ENCODE results near the gene RBM39.

RBM39 gene

GRCh38 chr20:35664466-35665206, 77.4 kb downstream of the RBM39 start, which contains the start of the genes CPNE1 and RBM12:
Gene CPNE1, minus strand, starts transcription at chr20:35664900. Its CDS starts 31,977 bp downstream, at chr20:35632923.
Gene RBM12, minus strand, starts transcription at chr20:35664900. Its CDS starts 9,578 bp downstream, at chr20:35655322.
- H3K4me3 ChIP-seq (ENCODE audit: control insufficient read depth, low read depth, low read length): peak within 1 kb of the TSS; percentile 68
- peak; percentile 91 for DNase-seq (ENCODE audit: low read depth)
- no peak for TF ChIP-seq CTCF (conservative IDR thresholded peaks at IDR 0.05; ENCODE audit: control insufficient read depth, insufficient read depth, low read depth, low read length)

- peak; percentile 43 for DNase-seq (ENCODE audit: low read depth)
- H3K4me3 ChIP-seq (ENCODE audit: control insufficient read depth, low read depth, low read length): peak overlapping the region; percentile 68
- no peak for TF ChIP-seq CTCF (conservative IDR thresholded peaks at IDR 0.05; ENCODE audit: control insufficient read depth, insufficient read depth, low read depth, low read length)
Observed at GRCh38 chr20:35663516-35664465, 78.3 kb downstream of the RBM39 start.

GRCh38 chr20:35662551-35662950, 79.5 kb downstream of the RBM39 start:
- no peak for DNase-seq (ENCODE audit: low read depth)
- peak overlapping the region; percentile 68 for H3K4me3 ChIP-seq (ENCODE audit: control insufficient read depth, low read depth, low read length)
- no peak for TF ChIP-seq CTCF (conservative IDR thresholded peaks at IDR 0.05; ENCODE audit: control insufficient read depth, insufficient read depth, low read depth, low read length)

GRCh38 chr20:35661908-35662307, 80.2 kb downstream of the RBM39 start:
- TF ChIP-seq CTCF (conservative IDR thresholded peaks at IDR 0.05; ENCODE audit: control insufficient read depth, insufficient read depth, low read depth, low read length): no peak
- DNase-seq (ENCODE audit: low read depth): no peak
- H3K4me3 ChIP-seq (ENCODE audit: control insufficient read depth, low read depth, low read length): no peak overlapping the region

GRCh38 chr20:35661053-35661452, 81.0 kb downstream of the RBM39 start:
- TF ChIP-seq CTCF (conservative IDR thresholded peaks at IDR 0.05; ENCODE audit: control insufficient read depth, insufficient read depth, low read depth, low read length): no peak
- no peak for DNase-seq (ENCODE audit: low read depth)
- no peak overlapping the region for H3K4me3 ChIP-seq (ENCODE audit: control insufficient read depth, low read depth, low read length)

- DNase-seq (ENCODE audit: low read depth): no peak
- no peak overlapping the region for H3K4me3 ChIP-seq (ENCODE audit: control insufficient read depth, low read depth, low read length)
- no peak for TF ChIP-seq CTCF (conservative IDR thresholded peaks at IDR 0.05; ENCODE audit: control insufficient read depth, insufficient read depth, low read depth, low read length)
Observed at GRCh38 chr20:35660122-35660937, 81.7 kb downstream of the RBM39 start.

Data from fibroblast of mammary gland (primary cell).